CD4-positive, alpha-beta T cell (primary cell): Measurements from ENCODE around the gene SLC38A5. TPM values are rescaled to one million over a fixed set of nuclear protein-coding genes. Genes with fewer than 3 reads are reported as not detected.

ENCODE experiments used
- ATAC-seq: fragments of 200-7000 bp; cut with Tn5 transposase; one replicate; pipeline ENCODE4 v1.10.0; 2022; ENCODE audit warnings: mild to moderate bottlenecking; ENCODE audit not compliant: poor library complexity
- CTCF ChIA-PET: fragments of 350-600 bp; sonication (Branson Sonifier 250); formaldehyde crosslinking; loops from one replicate; lab custom pipeline; 2021; ENCODE audit warnings: antibody characterized with exemption, inconsistent platforms; lab: Charles Lee
- POLR2A ChIA-PET: fragments of 350-600 bp; sonication (Branson Sonifier 250); formaldehyde crosslinking; loops from one replicate; lab custom pipeline; 2021; ENCODE audit warnings: antibody characterized with exemption, inconsistent platforms; lab: Charles Lee
- DNase-seq, 14 experiments: peaks; one replicate each; pipeline ENCODE4 v3.0.0-alpha.2; 2013 to 2020; ENCODE audit warnings: mixed read lengths in 2 of 14
- H3K27ac ChIP-seq, 2 donors: one replicate each; pipeline versions ENCODE4 v1.5.1 to v1.7.0; 2013; ENCODE audit warnings: low read length in 2 of 2, low read depth in 1 of 2, mild to moderate bottlenecking in 1 of 2
- H3K27me3 ChIP-seq, 2 experiments: 1 replicate in 1 of 2; 2 replicates in 1 of 2; pipeline versions ENCODE4 v1.6.1 to v1.7.0; 2013; ENCODE audit warnings: low read length in 2 of 2, control low read depth in 1 of 2, mild to moderate bottlenecking in 1 of 2, moderate library complexity in 1 of 2; ENCODE audit not compliant: insufficient read depth in 2 of 2, control insufficient read depth in 1 of 2
- H3K36me3 ChIP-seq: one replicate; pipeline ENCODE4 v1.6.1; 2013; ENCODE audit warnings: low read length, control low read depth; ENCODE audit not compliant: insufficient read depth
- H3K4me1 ChIP-seq: one replicate; pipeline ENCODE4 v1.6.1; 2013; ENCODE audit warnings: low read length, control low read depth; ENCODE audit not compliant: insufficient read depth
- H3K4me3 ChIP-seq: one replicate; pipeline ENCODE4 v1.5.1; 2013; ENCODE audit warnings: mild to moderate bottlenecking, low read length, moderate library complexity
- H3K9me3 ChIP-seq, 2 experiments: 1 replicate in 1 of 2; 2 replicates in 1 of 2; pipeline versions ENCODE4 v1.6.1 to v1.7.0; 2013; ENCODE audit warnings: low read length in 2 of 2, mild to moderate bottlenecking in 2 of 2, control low read depth in 1 of 2, moderate library complexity in 1 of 2; ENCODE audit not compliant: control insufficient read depth in 1 of 2, insufficient read depth in 1 of 2
- H3K27ac Mint-ChIP-seq: one replicate; pipeline ENCODE4 v1.8.0; 2020; ENCODE audit warnings: mixed read lengths
- H3K27me3 Mint-ChIP-seq: one replicate; pipeline ENCODE4 v1.8.0; 2021; ENCODE audit warnings: mixed read lengths
- H3K36me3 Mint-ChIP-seq: one replicate; pipeline ENCODE4 v1.8.0; 2021; ENCODE audit warnings: low read depth, mixed read lengths
- H3K4me1 Mint-ChIP-seq: one replicate; pipeline ENCODE4 v1.8.0; 2021; ENCODE audit warnings: low read depth, mixed read lengths
- H3K4me3 Mint-ChIP-seq: one replicate; pipeline ENCODE4 v1.8.0; 2020; ENCODE audit warnings: mild to moderate bottlenecking, mixed read lengths
- H3K9me3 Mint-ChIP-seq: one replicate; pipeline ENCODE4 v1.8.0; 2020; ENCODE audit warnings: mixed read lengths
- intact Hi-C, 2 experiments: fragments of 100-400 bp; cut with DNase I in 1 of 2; cut with micrococcal nuclease in 1 of 2; formaldehyde crosslinking; loops; one replicate each; pipeline versions ENCODE4 v1.15.1 to v1.9.0; 2023 to 2025; cut with DNase I, micrococcal nuclease
- total RNA-seq, 174 experiments: library from RNA in 2 of 174; stranded (reverse) in 2 of 174; gene quantifications; one replicate each; pipeline ENCODE4 v1.2.3 and lab custom pipeline; 2021 to 2026
- TF ChIP-seq, protein P1 (sequence below): fragments of 200-600 bp; IDR thresholded peaks from one replicate; pipeline ENCODE4 v1.8.0; 2022; ENCODE audit warnings: antibody characterized with exemption, mild to moderate bottlenecking

Gene SLC38A5
- total RNA-seq, 2 experiments from 2014 or later, result 7.0 to 8.3 TPM

DNA sequence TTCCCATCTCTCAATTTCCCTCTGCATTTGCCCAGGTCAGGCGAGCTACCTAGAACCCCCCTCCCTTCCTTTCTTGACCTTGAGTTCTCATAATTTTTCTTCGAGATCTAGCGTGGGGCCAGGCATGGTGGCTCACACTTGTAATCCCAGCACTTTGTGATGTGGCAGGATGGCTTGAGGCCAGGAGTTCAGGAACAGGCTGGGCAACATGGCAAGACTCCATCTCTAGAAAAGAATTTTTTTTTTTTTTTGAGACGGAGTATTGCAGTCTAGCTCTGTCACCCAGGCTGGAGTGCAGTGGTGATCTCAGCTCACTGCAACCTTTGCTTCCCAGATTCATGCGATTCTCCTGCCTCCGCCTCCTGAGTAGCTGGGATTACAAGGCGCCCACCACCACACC, 34.2 kb upstream of the SLC38A5 start:
- Mint-ChIP-seq H3K27ac (no peak overlapping the region), H3K4me1 (peaks cover 6% of the 10 kb centered on the region), H3K36me3 (no peaks in the 10 kb centered on the region), H3K4me3 (no peak overlapping the region), H3K9me3 (no peaks in the 10 kb centered on the region), H3K27me3 (no peaks in the 10 kb centered on the region)
- ChIA-PET POLR2A (no interaction called here), CTCF (no interaction called here)
- Histone ChIP-seq H3K36me3 (no peaks in the 10 kb centered on the region), H3K9me3 (no peaks in the 10 kb centered on the region), H3K27ac (no peak overlapping the region), H3K4me1 (peaks cover 8% of the 10 kb centered on the region), H3K27me3 (no peaks in the 10 kb centered on the region), H3K4me3 (no peak overlapping the region)
- intact Hi-C loops, result no loop called here
- no peak for ATAC-seq
- DNase-seq, result no peak
- TF ChIP-seq, protein P1, sequence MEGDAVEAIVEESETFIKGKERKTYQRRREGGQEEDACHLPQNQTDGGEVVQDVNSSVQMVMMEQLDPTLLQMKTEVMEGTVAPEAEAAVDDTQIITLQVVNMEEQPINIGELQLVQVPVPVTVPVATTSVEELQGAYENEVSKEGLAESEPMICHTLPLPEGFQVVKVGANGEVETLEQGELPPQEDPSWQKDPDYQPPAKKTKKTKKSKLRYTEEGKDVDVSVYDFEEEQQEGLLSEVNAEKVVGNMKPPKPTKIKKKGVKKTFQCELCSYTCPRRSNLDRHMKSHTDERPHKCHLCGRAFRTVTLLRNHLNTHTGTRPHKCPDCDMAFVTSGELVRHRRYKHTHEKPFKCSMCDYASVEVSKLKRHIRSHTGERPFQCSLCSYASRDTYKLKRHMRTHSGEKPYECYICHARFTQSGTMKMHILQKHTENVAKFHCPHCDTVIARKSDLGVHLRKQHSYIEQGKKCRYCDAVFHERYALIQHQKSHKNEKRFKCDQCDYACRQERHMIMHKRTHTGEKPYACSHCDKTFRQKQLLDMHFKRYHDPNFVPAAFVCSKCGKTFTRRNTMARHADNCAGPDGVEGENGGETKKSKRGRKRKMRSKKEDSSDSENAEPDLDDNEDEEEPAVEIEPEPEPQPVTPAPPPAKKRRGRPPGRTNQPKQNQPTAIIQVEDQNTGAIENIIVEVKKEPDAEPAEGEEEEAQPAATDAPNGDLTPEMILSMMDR, result no peak

DNA sequence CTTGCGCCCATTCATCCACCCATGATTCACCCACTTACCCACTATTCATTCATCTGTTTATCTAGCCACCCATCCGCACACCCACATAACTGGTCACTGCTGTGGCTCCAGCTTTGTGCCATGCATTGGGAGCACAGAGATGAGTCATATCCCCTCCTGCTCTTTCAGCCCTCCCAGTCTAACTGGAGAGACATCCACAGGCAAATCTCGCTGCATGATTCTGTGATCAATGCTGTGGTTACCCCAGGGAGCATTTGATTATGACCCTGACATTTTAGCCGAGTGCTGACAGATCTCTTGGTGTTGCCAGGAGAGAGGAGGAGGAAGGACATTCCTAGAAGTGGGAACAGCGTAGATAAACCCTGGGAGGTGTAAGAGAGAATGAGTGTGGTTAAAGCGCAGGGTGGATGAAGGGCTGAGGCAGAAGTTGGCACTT, 28.3 kb upstream of the SLC38A5 start:
- intact Hi-C loops, result no loop called here
- Histone ChIP-seq H3K27ac (no peak overlapping the region), H3K27me3 (no peaks in the 10 kb centered on the region), H3K36me3 (no peaks in the 10 kb centered on the region), H3K9me3 (no peaks in the 10 kb centered on the region), H3K4me3 (no peak overlapping the region), H3K4me1 (no peaks in the 10 kb centered on the region)
- H3K4me1 Mint-ChIP-seq, result no peaks in the 10 kb centered on the region
- ChIA-PET CTCF (no interaction called here), POLR2A (no interaction called here)
- no peaks in the 10 kb centered on the region for H3K36me3 Mint-ChIP-seq
- no peak overlapping the region for H3K27ac Mint-ChIP-seq
- TF ChIP-seq, protein P1, result no peak
- no peak for DNase-seq
- H3K27me3 Mint-ChIP-seq, result no peaks in the 10 kb centered on the region
- no peak for ATAC-seq
- no peaks in the 10 kb centered on the region for H3K9me3 Mint-ChIP-seq
- no peak overlapping the region for H3K4me3 Mint-ChIP-seq

DNA sequence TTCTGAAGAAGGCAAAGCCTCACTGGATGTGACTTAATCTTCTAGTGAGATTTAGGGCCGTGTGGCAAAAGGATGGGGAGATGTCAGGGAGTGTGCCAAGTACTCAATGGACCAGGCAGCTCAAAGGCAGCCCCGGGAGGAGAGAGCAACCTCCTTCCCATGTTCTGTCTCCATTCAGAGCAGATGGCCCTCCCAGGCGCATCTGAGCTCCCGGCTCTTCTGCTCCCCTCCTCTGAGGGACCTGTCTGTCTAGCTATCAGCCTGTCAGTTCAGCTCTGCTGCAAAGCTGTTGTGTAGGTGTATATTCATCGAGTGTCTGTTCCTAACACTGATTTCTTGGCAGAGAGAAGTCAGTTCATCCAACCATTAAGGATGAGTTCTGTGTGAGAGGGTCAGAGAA, 27.8 kb upstream of the SLC38A5 start:
- no peaks in the 10 kb centered on the region for H3K27me3 Mint-ChIP-seq
- H3K4me3 Mint-ChIP-seq, result no peak overlapping the region
- H3K4me1 ChIP-seq, result no peaks in the 10 kb centered on the region
- no peak overlapping the region for H3K4me3 ChIP-seq
- no peak overlapping the region for H3K27ac Mint-ChIP-seq
- ATAC-seq (no peak), DNase-seq (no peak)
- H3K27me3 ChIP-seq, result no peaks in the 10 kb centered on the region
- H3K27ac ChIP-seq, result no peak overlapping the region
- H3K36me3 ChIP-seq, result no peaks in the 10 kb centered on the region
- H3K4me1 Mint-ChIP-seq, result no peaks in the 10 kb centered on the region
- intact Hi-C loops, result no loop called here
- H3K9me3 Mint-ChIP-seq, result no peaks in the 10 kb centered on the region
- H3K9me3 ChIP-seq, result no peaks in the 10 kb centered on the region
- ChIA-PET CTCF (no interaction called here), POLR2A (no interaction called here)
- TF ChIP-seq, protein P1, result no peak
- H3K36me3 Mint-ChIP-seq, result no peaks in the 10 kb centered on the region
